ENCODE data around the gene RPS6KL1. TPM values are rescaled to one million over a fixed set of nuclear protein-coding genes. Genes with fewer than 3 reads are reported as not detected.

RPS6KL1 gene
- total and polyA plus RNA-seq, 12 donors = 10.3 to 27.1 (median 21.9) TPM

- 92 to 93% methylated on average over 6 of the region's 6 CpGs for WGBS, 2 donors
- no peak overlapping the region for H3K27ac ChIP-seq
- DNase-seq = no peak
- no peak for ATAC-seq
- TF ChIP-seq CTCF (IDR thresholded peaks at IDR 0.05) = no peak
- H3K4me3 ChIP-seq = no peak overlapping the region
- no peaks in the 10 kb centered on the region for H3K27me3 ChIP-seq
- peaks cover 28 to 70% (median 49%) of the 10 kb centered on the region in 9 donors for H3K4me1 ChIP-seq
- H3K9me3 ChIP-seq = no peaks in the 10 kb centered on the region
- H3K36me3 ChIP-seq = peaks cover 0 to 2% (median 0%) of the 10 kb centered on the region in 9 donors
- intact Hi-C loops (cut with DNase I) = loop anchor here in 5 of 10 donors (5.0 to 10.0 kb wide), 4 partner anchors 156 to 394 kb away; partner anchors contain the start of gene ZC2HC1C (in 1 of the 5)
Measured at GRCh38 chr14:74911221-74911620, 11.8 kb downstream of the RPS6KL1 start.

GRCh38 chr14:74910556-74910955 is 12.5 kb downstream of the RPS6KL1 start:
- intact Hi-C loops (cut with DNase I) = loop anchor here in 5 of 10 donors (5.0 to 10.0 kb wide), 4 partner anchors 157 to 394 kb away; partner anchors contain the start of gene ZC2HC1C (in 1 of the 5)
- WGBS, 2 donors = 58 to 64% methylated on average over 10 of the region's 10 CpGs

DNA sequence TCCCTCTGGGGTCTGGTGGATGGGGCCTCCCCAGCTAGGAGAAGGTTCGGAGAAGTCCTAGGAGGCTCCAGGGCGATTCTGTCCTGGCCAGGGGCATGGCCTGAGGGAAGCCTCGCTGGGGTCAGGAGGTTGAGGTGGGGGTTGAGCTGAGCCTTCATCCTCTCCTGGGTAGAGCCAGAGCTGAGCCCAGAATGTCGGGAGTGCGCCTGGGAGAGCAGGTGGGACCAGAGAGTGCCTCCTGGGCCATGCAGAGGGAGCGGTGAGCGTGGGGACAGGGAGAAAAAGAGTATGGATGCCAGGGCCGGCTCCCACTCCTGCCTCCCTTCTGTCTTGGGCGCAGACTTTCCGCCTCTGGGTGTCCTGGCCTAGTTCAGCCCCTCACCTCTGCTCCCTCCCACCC is 13.1 kb downstream of the RPS6KL1 start:
- intact Hi-C loops (cut with DNase I) = loop anchor here in 6 of 10 donors (5.0 to 10.0 kb wide), 6 partner anchors 48 to 395 kb away; partner anchors contain the start of gene ZC2HC1C (in 1 of the 6)
- ATAC-seq = no peak

More at GRCh38 chr14:74910556-74910955, 12.5 kb downstream of the RPS6KL1 start:
- Histone ChIP-seq H3K4me1 (peaks cover 22 to 70% (median 49%) of the 10 kb centered on the region in 9 donors), H3K9me3 (no peaks in the 10 kb centered on the region), H3K27me3 (no peaks in the 10 kb centered on the region), H3K27ac (no peak overlapping the region), H3K4me3 (no peak overlapping the region), H3K36me3 (peaks cover 0 to 2% (median 0%) of the 10 kb centered on the region in 9 donors)
- DNase-seq = no peak
- ATAC-seq = no peak
- no peak for TF ChIP-seq CTCF (IDR thresholded peaks at IDR 0.05)

DNA sequence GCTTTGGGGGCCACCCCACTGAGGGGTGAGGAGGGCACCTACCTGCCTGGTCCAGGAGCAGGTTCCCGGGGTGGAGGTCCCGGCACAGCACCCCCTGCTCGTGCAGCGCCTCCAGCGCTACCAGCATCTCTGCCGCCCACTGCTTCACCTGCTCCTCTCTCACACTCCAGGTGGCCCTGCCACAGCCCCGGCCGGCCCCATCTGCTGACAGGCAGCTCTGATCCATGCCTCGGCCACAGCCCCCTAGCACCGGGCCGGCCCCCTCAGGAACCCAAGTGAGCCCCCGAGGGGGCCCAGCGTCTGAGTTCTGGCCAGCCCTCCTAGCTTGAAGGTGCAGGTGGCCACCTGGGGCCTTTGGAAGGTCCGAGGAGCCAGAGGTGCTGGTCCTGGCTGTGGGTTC is 13.6 kb downstream of the RPS6KL1 start:
- Histone ChIP-seq H3K4me1 (peaks cover 22 to 68% (median 51%) of the 10 kb centered on the region in 9 donors), H3K9me3 (no peaks in the 10 kb centered on the region), H3K27ac (no peak overlapping the region), H3K36me3 (peaks cover 0 to 13% (median 0%) of the 10 kb centered on the region in 9 donors), H3K4me3 (no peak overlapping the region), H3K27me3 (no peaks in the 10 kb centered on the region)
- no peak for TF ChIP-seq CTCF (IDR thresholded peaks at IDR 0.05)
- WGBS, 2 donors = 93 to 94% methylated on average over 14 of the region's 14 CpGs
- intact Hi-C loops (cut with DNase I) = loop anchor here in 1 of 10 donors (5.0 kb wide), 2 partner anchors 47 to 183 kb away; no protein-coding TSS in a partner anchor
- ATAC-seq = peak in 1 of 8 donors; percentile 8
- no peak for DNase-seq

More for the DNA sequence above, 13.1 kb downstream of the RPS6KL1 start:
- peaks cover 0 to 9% (median 0%) of the 10 kb centered on the region in 9 donors for H3K36me3 ChIP-seq
- no peak for DNase-seq
- H3K27ac ChIP-seq = no peak overlapping the region
- no peaks in the 10 kb centered on the region for H3K27me3 ChIP-seq
- H3K9me3 ChIP-seq = no peaks in the 10 kb centered on the region
- H3K4me3 ChIP-seq = no peak overlapping the region
- peaks cover 22 to 71% (median 50%) of the 10 kb centered on the region in 9 donors for H3K4me1 ChIP-seq
- WGBS, 2 donors = 94 to 95% methylated on average over 10 of the region's 10 CpGs
- TF ChIP-seq CTCF (IDR thresholded peaks at IDR 0.05) = no peak
